Endothelial cell (in vitro differentiated cells): Measurements from ENCODE around the gene PPP3CA. TPM values are rescaled to one million over a fixed set of nuclear protein-coding genes. Genes with fewer than 3 reads are reported as not detected.

Experiments used
- DNase-seq: peaks from one replicate; pipeline ENCODE4 v3.0.0; 2021; ENCODE audit warnings: low spot score
- H3K27ac Mint-ChIP-seq: one replicate; pipeline ENCODE4 v1.8.0; 2021; ENCODE audit warnings: mixed read lengths, inconsistent platforms; ENCODE audit not compliant: unreplicated experiment
- H3K27me3 Mint-ChIP-seq: one replicate; pipeline ENCODE4 v1.8.0; 2021; ENCODE audit warnings: mild to moderate bottlenecking, moderate library complexity, mixed read lengths, inconsistent platforms; ENCODE audit not compliant: unreplicated experiment
- H3K36me3 Mint-ChIP-seq: one replicate; pipeline ENCODE4 v1.8.0; 2021; ENCODE audit warnings: mild to moderate bottlenecking, low read depth, mixed read lengths, inconsistent platforms; ENCODE audit not compliant: unreplicated experiment
- H3K4me1 Mint-ChIP-seq: one replicate; pipeline ENCODE4 v1.8.0; 2021; ENCODE audit warnings: mild to moderate bottlenecking, mixed read lengths, inconsistent platforms; ENCODE audit not compliant: unreplicated experiment
- H3K4me3 Mint-ChIP-seq: one replicate; pipeline ENCODE4 v1.8.0; 2021; ENCODE audit warnings: mild to moderate bottlenecking, mixed read lengths, inconsistent platforms; ENCODE audit not compliant: unreplicated experiment
- H3K9me3 Mint-ChIP-seq: one replicate; pipeline ENCODE4 v1.8.0; 2021; ENCODE audit warnings: mixed read lengths, inconsistent platforms; ENCODE audit not compliant: unreplicated experiment
- CTCF ChIP-seq: fragments of 200-600 bp; sonication (generic); IDR thresholded peaks from one replicate; pipeline ENCODE4 v1.5.0; 2021; ENCODE audit warnings: antibody characterized with exemption; ENCODE audit not compliant: unreplicated experiment
- total RNA-seq: library from RNA; stranded (reverse); fragmentation: NEBNext Ultra II Directional; extraction: Animal tissue kit (Norgen Biotek cat#: 25700); gene quantifications from one replicate; pipeline ENCODE4 v1.2.1, GENCODE V29; 2021; ENCODE audit not compliant: unreplicated experiment

PPP3CA gene
- total RNA-seq, 1 donor from 2014 or later = 60.5 TPM

- no peak overlapping the region for H3K4me3 Mint-ChIP-seq
- DNase-seq = no peak
- H3K9me3 Mint-ChIP-seq = no peaks in the 10 kb centered on the region
- H3K36me3 Mint-ChIP-seq = no peaks in the 10 kb centered on the region
- H3K4me1 Mint-ChIP-seq = peaks cover 7% of the 10 kb centered on the region
- peaks cover 2% of the 10 kb centered on the region for H3K27me3 Mint-ChIP-seq
- no peak overlapping the region for H3K27ac Mint-ChIP-seq
- TF ChIP-seq CTCF = no peak
Measured at GRCh38 chr4:101229116-101229515, 118.2 kb downstream of the PPP3CA start.

GRCh38 chr4:101227715-101228114 lies 119.6 kb downstream of the PPP3CA start:
- TF ChIP-seq CTCF = no peak
- no peaks in the 10 kb centered on the region for H3K9me3 Mint-ChIP-seq

GRCh38 chr4:101224358-101225218 lies 122.7 kb downstream of the PPP3CA start:
- Mint-ChIP-seq H3K9me3 (no peaks in the 10 kb centered on the region), H3K4me1 (peaks cover 4% of the 10 kb centered on the region), H3K27ac (no peak overlapping the region), H3K36me3 (no peaks in the 10 kb centered on the region), H3K27me3 (peaks cover under 1% of the 10 kb centered on the region), H3K4me3 (no peak overlapping the region)
- TF ChIP-seq CTCF = no peak
- DNase-seq = no peak

More at GRCh38 chr4:101227715-101228114, 119.6 kb downstream of the PPP3CA start:
- Mint-ChIP-seq H3K27ac (no peak overlapping the region), H3K4me1 (peaks cover 7% of the 10 kb centered on the region), H3K4me3 (no peak overlapping the region), H3K27me3 (peaks cover 2% of the 10 kb centered on the region), H3K36me3 (no peaks in the 10 kb centered on the region)
- DNase-seq = no peak

- no peak for DNase-seq
Measured at GRCh38 chr4:101222156-101222845, 125.0 kb downstream of the PPP3CA start.

More at GRCh38 chr4:101222156-101222845, 125.0 kb downstream of the PPP3CA start:
- no peak overlapping the region for H3K27ac Mint-ChIP-seq
- no peaks in the 10 kb centered on the region for H3K27me3 Mint-ChIP-seq
- H3K4me3 Mint-ChIP-seq = no peak overlapping the region
- no peaks in the 10 kb centered on the region for H3K36me3 Mint-ChIP-seq
- peaks cover 6% of the 10 kb centered on the region for H3K4me1 Mint-ChIP-seq
- no peaks in the 10 kb centered on the region for H3K9me3 Mint-ChIP-seq
- TF ChIP-seq CTCF = no peak
